Lower leg skin (tissue), 4 donors: ENCODE data around the gene REEP1. TPM values are rescaled to one million over a fixed set of nuclear protein-coding genes. Genes with fewer than 3 reads are reported as not detected.

Source experiments
- DNase-seq, 2 donors: peaks; one replicate each; pipeline ENCODE4 v3.0.0-alpha.2; 2019; ENCODE audit warnings: low spot score in 2 of 2
- H3K4me3 ChIP-seq: fragments of 200-600 bp; sonication (generic); 2 replicates; pipeline ENCODE4 v1.5.1; 2017; ENCODE audit warnings: mild to moderate bottlenecking, low read depth; ENCODE audit not compliant: poor library complexity, severe bottlenecking
- CTCF ChIP-seq, 3 donors: fragments of 450-650 bp; IDR thresholded peaks; one replicate each; pipeline ENCODE4 v1.5.1; 2016; ENCODE audit warnings: antibody characterized with exemption in 3 of 3, mild to moderate bottlenecking in 3 of 3, moderate library complexity in 2 of 3
- POLR2A ChIP-seq, 2 donors: fragments of 450-650 bp; IDR thresholded peaks; one replicate each; pipeline ENCODE4 v1.6.1; 2016 to 2017; ENCODE audit warnings: antibody characterized with exemption in 2 of 2, mild to moderate bottlenecking in 1 of 2, moderate library complexity in 1 of 2
- WGBS, 2 donors: methylation state at CpG; one replicate each; pipeline ENCODE4 v1.1.5; 2018; 5-methylcytosine and 5-hydroxymethylcytosine counted together
- intact Hi-C: fragments of 100-400 bp; cut with DNase I; formaldehyde crosslinking; loops from one replicate; pipeline ENCODE4 v1.15.0; 2023; ENCODE audit warnings: low total_unique reads
- total RNA-seq, 4 donors: library from RNA; depleted of rRNA; stranded (reverse); fragments of >200 nt; gene quantifications; one replicate each; pipeline ENCODE4 v1.1.0, GENCODE V29; 2016

The REEP1 gene
- total RNA-seq, 4 donors from 2014 or later, result 0.04 to 4.3 (median 2.0) TPM

- intact Hi-C loops, result no loop called here
- no peak overlapping the region for H3K4me3 ChIP-seq
- no peak for DNase-seq
- no peak for TF ChIP-seq POLR2A (IDR thresholded peaks at IDR 0.05)
- TF ChIP-seq CTCF (IDR thresholded peaks at IDR 0.05), result no peak
- 57 to 61% methylated on average over 4 of the region's 4 CpGs for WGBS, 2 donors
Observed at GRCh38 chr2:86213699-86214502, 123.5 kb downstream of the REEP1 start.

GRCh38 chr2:86213056-86213455, 124.4 kb downstream of the REEP1 start:
- DNase-seq, result no peak
- H3K4me3 ChIP-seq, result no peak overlapping the region
- no peak for TF ChIP-seq POLR2A (IDR thresholded peaks at IDR 0.05)
- TF ChIP-seq CTCF (IDR thresholded peaks at IDR 0.05), result no peak
- intact Hi-C loops, result no loop called here
- 46 to 55% methylated on average over 1 of the region's 1 CpG for WGBS, 2 donors

- 81 to 89% methylated on average over 2 of the region's 2 CpGs for WGBS, 2 donors
- no peak for TF ChIP-seq POLR2A (IDR thresholded peaks at IDR 0.05)
- no peak for TF ChIP-seq CTCF (IDR thresholded peaks at IDR 0.05)
- intact Hi-C loops, result no loop called here
- no peak for DNase-seq
- H3K4me3 ChIP-seq, result no peak overlapping the region
Observed at GRCh38 chr2:86211796-86212188, 125.6 kb downstream of the REEP1 start.

GRCh38 chr2:86211033-86211795, 126.2 kb downstream of the REEP1 start:
- H3K4me3 ChIP-seq, result no peak overlapping the region
- TF ChIP-seq CTCF (IDR thresholded peaks at IDR 0.05) (no peak), POLR2A (IDR thresholded peaks at IDR 0.05) (no peak)
- 90 to 97% methylated on average over 2 of the region's 2 CpGs for WGBS, 2 donors
- DNase-seq, result no peak
- intact Hi-C loops, result no loop called here

- WGBS, 2 donors, result 81 to 83% methylated on average over 7 of the region's 7 CpGs
- TF ChIP-seq CTCF (IDR thresholded peaks at IDR 0.05) (no peak), POLR2A (IDR thresholded peaks at IDR 0.05) (no peak)
- intact Hi-C loops, result no loop called here
- no peak for DNase-seq
- H3K4me3 ChIP-seq, result no peak overlapping the region
Observed at GRCh38 chr2:86204458-86204857, 133.0 kb downstream of the REEP1 start.
